ENCODE results near the gene LPP.

Gene LPP

DNA sequence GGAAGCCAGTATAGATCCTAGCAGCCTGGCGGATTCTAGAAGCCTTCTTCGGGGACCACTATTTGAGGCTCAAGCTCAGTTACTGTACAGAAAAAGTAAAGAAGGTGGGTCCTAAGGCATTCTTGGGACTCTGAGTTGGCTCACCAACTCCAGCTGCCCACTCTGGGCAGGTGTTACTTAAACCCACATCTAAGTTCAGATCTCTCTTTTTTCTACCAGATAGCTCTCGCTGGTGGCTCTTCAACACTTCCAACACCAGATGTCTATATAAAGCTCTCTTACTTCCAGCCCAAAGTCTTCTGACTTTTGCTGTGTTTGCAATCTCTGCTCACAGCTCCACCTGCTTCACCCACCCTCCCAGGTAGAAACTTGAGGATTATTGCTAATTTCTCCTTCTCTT is 785.0 kb downstream of the LPP start:
- H3K9ac ChIP-seq (ENCODE audit: low read depth, low read length): no peak overlapping the region
- H3K4me1 ChIP-seq (ENCODE audit: control insufficient read depth, insufficient read depth, low read length): peaks cover 15% of the 10 kb centered on the region
- no peak overlapping the region for H3K4me3 ChIP-seq (ENCODE audit: low read depth, low read length)
- H3K27ac ChIP-seq (ENCODE audit: low read depth, low read length): no peak overlapping the region
- no peaks in the 10 kb centered on the region for H3K36me3 ChIP-seq (ENCODE audit: control insufficient read depth, insufficient read depth, low read length)
- no peaks in the 10 kb centered on the region for H3K9me3 ChIP-seq (ENCODE audit: control insufficient read depth, insufficient read depth, low read length)
- no peaks in the 10 kb centered on the region for H3K27me3 ChIP-seq (ENCODE audit: control insufficient read depth, insufficient read depth, low read length)

DNA sequence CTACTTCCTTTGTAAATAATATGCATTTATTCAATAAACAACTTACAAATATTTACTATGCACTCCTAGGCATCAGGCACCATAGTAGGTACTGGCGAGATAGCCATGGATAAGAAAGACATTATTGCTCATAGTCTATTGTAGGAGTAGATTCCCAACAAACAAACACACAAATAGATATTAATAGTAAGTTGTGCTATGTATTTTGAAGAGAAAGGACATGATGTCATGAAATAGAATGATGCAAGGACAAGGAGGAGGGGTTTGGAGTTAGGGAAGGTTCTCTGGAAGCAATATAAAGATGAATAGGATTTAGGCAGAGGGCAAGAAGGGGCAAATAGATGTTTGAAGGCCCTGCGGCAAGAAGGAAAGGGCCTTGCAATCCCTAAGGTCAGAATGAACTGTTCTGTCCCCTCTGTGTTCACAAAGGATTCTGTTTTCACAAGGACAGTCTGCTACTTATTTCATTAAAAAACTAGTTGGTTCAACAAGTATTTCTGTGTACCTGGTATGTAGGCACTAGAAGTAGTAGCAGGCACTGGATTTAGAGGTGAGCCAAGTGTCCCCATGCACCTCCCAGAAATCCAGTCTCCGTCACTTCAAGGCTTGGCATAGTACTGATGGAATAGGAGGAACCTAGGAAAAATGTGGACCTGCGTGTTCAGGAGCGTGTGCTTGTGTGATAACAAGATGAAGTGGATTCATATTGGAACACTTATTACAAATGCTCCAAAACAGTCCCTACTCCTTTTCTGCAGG is 786.0 kb downstream of the LPP start:
- H3K9me3 ChIP-seq (ENCODE audit: control insufficient read depth, insufficient read depth, low read length): no peaks in the 10 kb centered on the region
- peaks cover 15% of the 10 kb centered on the region for H3K4me1 ChIP-seq (ENCODE audit: control insufficient read depth, insufficient read depth, low read length)
- H3K36me3 ChIP-seq (ENCODE audit: control insufficient read depth, insufficient read depth, low read length): no peaks in the 10 kb centered on the region
- H3K27ac ChIP-seq (ENCODE audit: low read depth, low read length): no peak overlapping the region
- no peak overlapping the region for H3K9ac ChIP-seq (ENCODE audit: low read depth, low read length)
- no peaks in the 10 kb centered on the region for H3K27me3 ChIP-seq (ENCODE audit: control insufficient read depth, insufficient read depth, low read length)
- no peak overlapping the region for H3K4me3 ChIP-seq (ENCODE audit: low read depth, low read length)
